Activated CD4-positive, alpha-beta T cell treated with anti-CD3 and anti-CD28 coated beads, Interleukin-2, amount 50 U/mL, for 4 hours (primary cell): Measurements from ENCODE around the gene AKAP13.
A peak's percentile ranks its signal among the peaks of the same experiment; 100 is the strongest.
"Not testable (repeated sequence)": the region's sequence is repeated elsewhere in the genome, so short reads cannot be mapped to it uniquely, and the experiment has no call there.

Source experiments
- DNase-seq, 2 experiments: peaks; one replicate each; pipeline ENCODE4 v3.0.0-alpha.2; 2020

AKAP13 gene

DNA sequence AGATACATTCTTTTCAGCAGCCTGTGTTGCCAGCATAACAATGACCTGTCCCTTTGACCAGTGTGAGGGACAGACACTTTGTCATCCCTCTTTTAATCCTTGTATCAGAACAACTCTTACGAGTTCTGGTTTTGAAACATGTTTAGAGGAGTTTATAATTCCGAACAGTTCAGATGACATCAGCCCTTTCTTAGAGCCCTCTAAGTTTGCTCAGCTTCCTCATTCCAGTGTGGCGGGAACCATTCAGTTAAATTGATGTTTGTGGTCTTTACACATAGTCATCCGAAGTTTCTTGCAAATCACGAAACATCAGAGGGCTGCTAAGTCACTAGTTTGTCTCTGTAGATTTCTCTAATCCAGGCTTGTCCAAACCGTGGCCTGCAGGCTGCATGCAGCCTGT is 102.5 kb downstream of the AKAP13 start:
- no peak for DNase-seq

- DNase-seq: not testable (repeated sequence)
Measured at GRCh38 chr15:85483955-85484354, 103.6 kb downstream of the AKAP13 start.

GRCh38 chr15:85484923-85485322 is 104.5 kb downstream of the AKAP13 start:
- DNase-seq: not testable (repeated sequence)

GRCh38 chr15:85485956-85486567 is 105.7 kb downstream of the AKAP13 start:
- DNase-seq: peak; percentile 11 to 30

DNA sequence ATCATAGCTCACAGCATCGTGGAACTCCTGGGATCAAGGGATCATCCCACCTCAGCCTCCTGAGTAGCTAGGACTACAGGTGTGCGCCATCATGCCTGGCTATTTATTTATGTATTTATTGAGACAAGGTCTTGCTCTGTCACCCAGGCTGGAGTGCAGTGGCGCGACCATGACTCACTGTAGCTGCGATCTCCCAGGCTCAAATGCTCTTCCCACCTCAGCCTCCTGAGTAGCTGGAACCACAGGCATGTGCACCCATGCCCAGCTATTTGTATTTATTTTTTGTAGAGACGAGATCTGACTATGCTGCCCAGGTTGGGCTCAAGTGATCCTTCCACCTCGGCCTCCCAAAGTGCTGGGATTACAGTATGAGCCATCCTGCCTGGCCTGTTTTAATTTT is 107.4 kb downstream of the AKAP13 start:
- not testable (repeated sequence) for DNase-seq

DNA sequence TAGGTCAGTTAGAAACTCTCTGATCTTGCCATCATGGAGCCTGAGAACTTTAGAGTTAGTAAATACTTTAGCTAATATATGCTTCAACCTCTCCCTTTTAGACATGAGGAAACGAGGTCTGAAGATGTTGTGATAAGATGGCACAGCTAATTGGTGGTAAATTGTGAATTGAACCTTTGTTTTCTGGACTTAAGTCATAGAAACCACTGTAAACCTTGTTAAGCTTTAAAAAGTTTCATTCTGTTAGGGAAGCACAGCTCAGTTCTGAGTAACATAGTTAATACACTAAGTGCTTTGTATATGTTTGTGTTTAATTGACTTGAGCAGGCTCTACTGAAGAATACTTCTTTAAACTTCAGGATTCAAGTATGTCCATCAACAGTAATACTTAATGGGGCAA is 108.6 kb downstream of the AKAP13 start:
- no peak for DNase-seq

GRCh38 chr15:85489773-85490493 is 109.5 kb downstream of the AKAP13 start:
- DNase-seq: no peak

- DNase-seq: no peak
Measured at GRCh38 chr15:85490856-85491255, 110.5 kb downstream of the AKAP13 start.

- no peak for DNase-seq
Measured at GRCh38 chr15:85491691-85492090, 111.3 kb downstream of the AKAP13 start.

GRCh38 chr15:85492406-85492805 is 112.0 kb downstream of the AKAP13 start:
- DNase-seq: no peak

DNA sequence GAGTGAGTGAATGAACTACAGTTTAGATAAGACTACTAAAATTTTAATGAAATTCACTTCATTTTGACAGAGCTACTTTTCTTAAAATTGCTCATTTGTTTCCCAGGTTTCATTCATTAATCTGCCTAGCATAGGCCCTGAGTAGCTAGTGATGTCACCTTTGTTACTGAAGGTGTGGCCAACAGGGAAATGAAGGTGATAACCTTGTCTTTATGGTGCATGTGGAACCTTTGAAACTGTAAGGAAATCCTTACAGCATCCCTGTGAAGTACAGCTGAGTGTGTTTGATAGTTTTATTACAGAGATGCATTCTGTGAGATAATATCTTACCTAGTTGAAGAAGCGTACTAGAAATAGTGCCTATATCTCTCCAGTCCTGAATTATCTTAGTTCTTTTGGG is 112.9 kb downstream of the AKAP13 start:
- no peak for DNase-seq

- DNase-seq: no peak
Measured at GRCh38 chr15:85494048-85494777, 113.8 kb downstream of the AKAP13 start.

GRCh38 chr15:85495096-85495495 is 114.7 kb downstream of the AKAP13 start:
- DNase-seq: no peak

- DNase-seq: no peak
Measured at GRCh38 chr15:85495544-85495943, 115.1 kb downstream of the AKAP13 start.

GRCh38 chr15:85496151-85496550 is 115.7 kb downstream of the AKAP13 start:
- DNase-seq: no peak

- no peak for DNase-seq
Measured at GRCh38 chr15:85496551-85497171, 116.3 kb downstream of the AKAP13 start.

- no peak for DNase-seq
Measured at GRCh38 chr15:85497172-85497569, 116.8 kb downstream of the AKAP13 start.

DNA sequence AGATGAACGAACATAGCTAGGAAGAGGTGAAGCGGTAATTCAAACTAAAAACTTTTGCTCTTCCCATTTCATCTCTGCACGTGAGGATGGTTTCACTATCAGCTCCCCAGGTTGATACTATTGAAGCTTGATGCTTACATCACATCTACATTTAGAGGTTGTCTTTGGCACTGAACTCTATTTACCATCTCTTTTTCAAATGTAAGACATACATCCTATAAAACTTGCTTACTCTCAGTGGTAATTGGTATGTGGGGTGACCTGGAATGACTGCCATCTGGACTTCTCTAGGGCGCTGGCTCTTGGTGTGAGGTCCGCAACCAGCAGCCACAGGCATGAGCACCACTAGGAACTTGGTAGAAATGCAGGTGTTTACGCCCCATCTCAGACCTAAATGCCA is 118.1 kb downstream of the AKAP13 start:
- no peak for DNase-seq

DNA sequence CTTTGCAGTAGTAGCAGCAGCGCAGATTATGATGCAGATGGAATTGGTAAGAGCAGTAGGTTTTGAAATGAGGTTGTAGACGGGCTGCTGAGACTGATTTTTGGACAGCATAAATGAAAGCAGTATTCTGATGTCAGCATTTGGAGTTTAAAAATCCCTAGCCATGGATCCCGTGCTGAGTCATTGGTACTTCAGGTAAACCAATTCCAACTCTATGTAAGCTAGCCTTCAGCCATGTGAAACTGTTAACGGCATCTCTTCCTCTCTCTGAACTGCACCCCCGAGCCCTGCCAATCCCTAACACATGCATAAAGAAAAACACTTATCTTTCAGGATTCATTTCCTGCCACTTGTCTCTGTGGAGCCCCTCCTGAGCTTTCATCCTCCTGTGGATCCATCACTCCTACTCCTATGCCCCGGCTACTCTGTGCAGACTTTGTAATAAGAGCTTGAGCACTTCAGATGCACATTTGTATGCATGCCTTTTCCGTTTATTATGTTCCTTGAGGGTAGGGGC is 119.0 kb downstream of the AKAP13 start:
- DNase-seq: no peak

DNA sequence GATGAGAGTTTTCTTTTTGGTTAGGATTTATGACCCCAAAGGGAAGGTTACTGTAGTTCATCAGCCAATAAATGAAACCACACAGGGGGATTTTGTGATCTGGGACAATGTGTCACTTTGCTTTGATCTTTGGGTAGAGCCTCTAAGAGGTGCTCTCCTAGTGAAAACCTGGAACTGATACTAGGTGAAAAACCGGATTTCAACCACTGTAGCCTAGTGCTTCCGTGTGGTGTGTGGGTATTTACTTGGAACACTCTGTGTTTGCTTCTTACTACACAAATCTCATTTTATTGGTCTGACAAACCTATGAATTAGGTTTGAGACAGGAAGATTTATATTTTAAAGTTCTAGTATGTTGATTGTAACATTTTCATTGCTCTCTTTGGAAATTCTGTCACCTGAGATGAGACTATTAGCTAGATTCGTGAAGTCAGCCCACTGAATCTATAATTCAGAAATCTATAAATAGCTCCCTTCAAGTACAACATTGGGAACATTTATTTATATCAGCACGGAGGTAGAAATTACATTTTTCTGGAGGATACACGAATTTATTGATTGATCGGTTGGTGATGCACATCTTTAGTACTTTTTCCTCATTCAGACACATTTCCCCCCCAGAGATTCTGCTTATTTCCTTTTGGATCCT is 119.8 kb downstream of the AKAP13 start:
- no peak for DNase-seq

GRCh38 chr15:85500729-85501128 is 120.3 kb downstream of the AKAP13 start:
- no peak for DNase-seq

DNA sequence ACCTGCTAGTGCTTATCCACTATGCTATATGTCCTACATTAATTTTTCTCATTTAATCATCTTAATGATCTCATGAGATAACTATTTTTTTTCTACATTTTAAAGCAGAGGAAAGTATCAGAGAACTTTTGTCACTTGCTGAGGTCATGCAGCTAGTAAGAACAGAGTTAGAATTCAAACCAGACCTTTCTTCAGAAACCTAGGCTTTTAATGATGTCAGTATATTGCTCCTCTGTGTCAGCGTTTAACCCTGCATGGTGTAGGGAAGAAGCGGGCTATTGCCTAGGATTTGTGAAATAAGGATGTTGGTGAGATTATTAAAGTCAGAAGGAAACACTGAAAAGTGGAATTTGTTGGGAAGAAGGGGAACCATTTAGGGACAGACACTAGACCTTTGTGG is 121.2 kb downstream of the AKAP13 start:
- DNase-seq: no peak
